ENCODE measurements around the gene BCL2L15.

DNA sequence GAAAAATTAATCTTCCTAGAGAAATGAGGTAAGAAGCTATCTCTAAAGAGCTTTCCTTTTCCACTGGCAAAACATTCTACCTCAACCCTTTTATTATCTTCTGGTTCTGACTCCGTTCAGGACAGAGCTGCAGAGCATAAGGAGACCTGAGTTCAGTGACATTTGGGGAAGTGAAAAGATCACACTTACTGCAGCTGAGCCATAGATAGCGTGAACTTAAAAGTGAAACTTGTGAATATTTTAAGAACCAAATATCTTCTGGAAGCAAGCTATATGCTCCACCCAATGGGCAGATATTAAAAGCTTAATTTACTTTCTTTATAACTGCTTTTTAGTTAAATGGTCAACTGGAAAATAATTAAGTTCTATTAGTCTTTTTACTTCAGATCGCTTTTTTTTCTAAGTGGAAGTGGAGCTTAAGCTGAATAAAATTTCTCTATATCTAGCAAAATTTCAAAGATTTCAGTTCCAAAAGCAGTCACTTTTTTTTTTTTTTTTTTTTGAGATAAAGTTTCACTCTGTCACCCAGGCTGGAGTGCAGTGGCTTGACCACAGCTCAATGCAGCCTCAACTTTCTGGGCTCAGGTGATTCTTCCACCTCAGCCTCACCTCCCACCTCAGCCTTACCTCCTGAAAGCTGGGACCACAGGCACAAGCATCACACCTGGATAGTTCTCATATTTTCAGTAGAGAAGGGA is 27.8 kb downstream of the BCL2L15 start:
- no peak for TF ChIP-seq GATA1 (IDR thresholded peaks at IDR 0.05; ENCODE audit: low read depth, low read length)
- no peak for TF ChIP-seq POLR2A (IDR thresholded peaks at IDR 0.05; ENCODE audit: low read length)
